ENCODE measurements around the gene BMP3.

BMP3 gene

GRCh38 chr4:81049330-81049729, 18.8 kb downstream of the BMP3 start:
- no peaks in the 10 kb centered on the region for H3F3A ChIP-seq (ENCODE audit: control insufficient read depth, insufficient read depth)
- peaks cover 3% of the 10 kb centered on the region; the same call in 1 of the 2 replicates for H3K9me3 ChIP-seq (ENCODE audit: control insufficient read depth, insufficient read depth, low read length)
- TF ChIP-seq CTCF (IDR thresholded peaks at IDR 0.05; ENCODE audit: low read depth, low read length, poor library complexity, severe bottlenecking): no peak
- TF ChIP-seq EZH2phosphoT487 (IDR thresholded peaks at IDR 0.05; ENCODE audit: borderline replicate concordance, low read length): no peak
- no peaks in the 10 kb centered on the region for H3K79me2 ChIP-seq (ENCODE audit: control insufficient read depth, low read length)
- H3K27ac ChIP-seq (ENCODE audit: low read depth, low read length): no peak overlapping the region
- H3K4me1 ChIP-seq (ENCODE audit: control insufficient read depth, low read length): peaks cover 34% of the 10 kb centered on the region
- H3K4me3 ChIP-seq (ENCODE audit: low read length): no peak overlapping the region
- peaks cover 20% of the 10 kb centered on the region for H3K36me3 ChIP-seq (ENCODE audit: control insufficient read depth, low read length)
- H4K20me1 ChIP-seq (ENCODE audit: control insufficient read depth, insufficient read depth, low read depth, low read length): no peaks in the 10 kb centered on the region
- no peaks in the 10 kb centered on the region for H3K9me2 ChIP-seq (replicated peaks; ENCODE audit: control insufficient read depth, low read length)
- H3K4me2 ChIP-seq (ENCODE audit: low read length): no peak overlapping the region
- H3K27me3 ChIP-seq (ENCODE audit: control insufficient read depth, low read length): no peaks in the 10 kb centered on the region

- H3K79me2 ChIP-seq (ENCODE audit: control insufficient read depth, low read length): no peaks in the 10 kb centered on the region
- H3K36me3 ChIP-seq (ENCODE audit: control insufficient read depth, low read length): peaks cover 20% of the 10 kb centered on the region
- peaks cover 34% of the 10 kb centered on the region for H3K4me1 ChIP-seq (ENCODE audit: control insufficient read depth, low read length)
- no peaks in the 10 kb centered on the region for H3F3A ChIP-seq (ENCODE audit: control insufficient read depth, insufficient read depth)
- H3K27ac ChIP-seq (ENCODE audit: low read depth, low read length): no peak overlapping the region
- H3K4me2 ChIP-seq (ENCODE audit: low read length): no peak overlapping the region
- no peak overlapping the region for H3K4me3 ChIP-seq (ENCODE audit: low read length)
- TF ChIP-seq CTCF (IDR thresholded peaks at IDR 0.05; ENCODE audit: low read depth, low read length, poor library complexity, severe bottlenecking): no peak
- no peaks in the 10 kb centered on the region for H3K27me3 ChIP-seq (ENCODE audit: control insufficient read depth, low read length)
- H3K9me3 ChIP-seq (ENCODE audit: control insufficient read depth, insufficient read depth, low read length): no peaks in the 10 kb centered on the region
- H4K20me1 ChIP-seq (ENCODE audit: control insufficient read depth, insufficient read depth, low read depth, low read length): no peaks in the 10 kb centered on the region
- H3K9me2 ChIP-seq (replicated peaks; ENCODE audit: control insufficient read depth, low read length): no peaks in the 10 kb centered on the region
Observed at GRCh38 chr4:81049907-81050306, 19.4 kb downstream of the BMP3 start.

- no peaks in the 10 kb centered on the region for H3K79me2 ChIP-seq (ENCODE audit: control insufficient read depth, low read length)
- H3K4me2 ChIP-seq (ENCODE audit: low read length): peak overlapping the region; percentile 35
- H3K4me1 ChIP-seq (ENCODE audit: control insufficient read depth, low read length): peaks cover 34% of the 10 kb centered on the region
- H3K4me3 ChIP-seq (ENCODE audit: low read length): peak overlapping the region; percentile 17; the same call in 1 of the 2 replicates
- H3K9me2 ChIP-seq (replicated peaks; ENCODE audit: control insufficient read depth, low read length): no peaks in the 10 kb centered on the region
- no peaks in the 10 kb centered on the region for H4K20me1 ChIP-seq (ENCODE audit: control insufficient read depth, insufficient read depth, low read depth, low read length)
- H3K27ac ChIP-seq (ENCODE audit: low read depth, low read length): no peak overlapping the region; the same call in 1 of the 2 replicates
- H3K36me3 ChIP-seq (ENCODE audit: control insufficient read depth, low read length): peaks cover 8% of the 10 kb centered on the region
- H3K9me3 ChIP-seq (ENCODE audit: control insufficient read depth, insufficient read depth, low read length): no peaks in the 10 kb centered on the region
- no peaks in the 10 kb centered on the region for H3K27me3 ChIP-seq (ENCODE audit: control insufficient read depth, low read length)
- H3F3A ChIP-seq (ENCODE audit: control insufficient read depth, insufficient read depth): no peaks in the 10 kb centered on the region
- no peak for TF ChIP-seq EZH2phosphoT487 (IDR thresholded peaks at IDR 0.05; ENCODE audit: borderline replicate concordance, low read length)
- TF ChIP-seq CTCF (IDR thresholded peaks at IDR 0.05; ENCODE audit: low read depth, low read length, poor library complexity, severe bottlenecking): peak; percentile 85
Observed at GRCh38 chr4:81052119-81053068, 21.9 kb downstream of the BMP3 start.
